NCI-H524 treated with DMSO at 0.1 percent for 48 hours (cell line): ENCODE data around the gene KCNQ1OT1.

Experiments used
- DNase-seq: peaks from one replicate; lab custom pipeline; 2025; lab: John Stamatoyannopoulos, UW

KCNQ1OT1 gene

DNA sequence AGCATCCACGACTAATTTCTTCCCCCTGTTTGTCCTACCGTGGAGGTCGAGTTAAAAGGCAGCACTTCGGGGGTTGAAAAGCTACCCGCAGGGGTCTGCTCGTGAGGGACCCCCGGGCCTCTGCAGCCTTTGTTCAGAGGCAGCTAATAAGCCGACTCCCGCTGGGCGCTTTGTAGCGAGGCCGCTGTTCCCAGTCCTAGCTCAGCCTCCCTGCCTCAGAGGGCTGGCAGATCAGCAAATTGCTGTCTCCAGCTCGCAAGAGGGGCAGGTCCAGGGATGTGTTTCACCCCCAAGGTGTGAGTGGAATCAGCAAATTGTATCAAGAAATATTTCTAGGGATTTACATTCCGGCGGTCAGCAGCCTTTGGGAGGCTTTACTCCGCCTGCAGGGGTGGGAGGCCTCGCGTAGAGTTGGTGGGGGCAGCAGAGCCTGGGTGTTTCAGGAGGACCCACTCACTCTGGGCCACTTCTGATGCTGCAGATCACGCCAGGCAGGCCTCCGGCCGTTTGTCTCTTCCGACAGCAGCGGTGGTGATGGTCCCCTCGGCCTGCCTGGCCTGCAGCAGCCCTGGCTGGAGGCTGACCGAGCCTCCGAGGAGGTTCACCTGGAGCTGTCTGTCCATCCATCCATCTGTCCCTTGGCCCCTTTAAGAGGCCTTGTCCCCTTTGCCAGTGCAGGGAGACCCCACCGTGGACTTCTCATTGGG, 21.6 kb upstream of the KCNQ1OT1 start:
- no peak for DNase-seq

DNA sequence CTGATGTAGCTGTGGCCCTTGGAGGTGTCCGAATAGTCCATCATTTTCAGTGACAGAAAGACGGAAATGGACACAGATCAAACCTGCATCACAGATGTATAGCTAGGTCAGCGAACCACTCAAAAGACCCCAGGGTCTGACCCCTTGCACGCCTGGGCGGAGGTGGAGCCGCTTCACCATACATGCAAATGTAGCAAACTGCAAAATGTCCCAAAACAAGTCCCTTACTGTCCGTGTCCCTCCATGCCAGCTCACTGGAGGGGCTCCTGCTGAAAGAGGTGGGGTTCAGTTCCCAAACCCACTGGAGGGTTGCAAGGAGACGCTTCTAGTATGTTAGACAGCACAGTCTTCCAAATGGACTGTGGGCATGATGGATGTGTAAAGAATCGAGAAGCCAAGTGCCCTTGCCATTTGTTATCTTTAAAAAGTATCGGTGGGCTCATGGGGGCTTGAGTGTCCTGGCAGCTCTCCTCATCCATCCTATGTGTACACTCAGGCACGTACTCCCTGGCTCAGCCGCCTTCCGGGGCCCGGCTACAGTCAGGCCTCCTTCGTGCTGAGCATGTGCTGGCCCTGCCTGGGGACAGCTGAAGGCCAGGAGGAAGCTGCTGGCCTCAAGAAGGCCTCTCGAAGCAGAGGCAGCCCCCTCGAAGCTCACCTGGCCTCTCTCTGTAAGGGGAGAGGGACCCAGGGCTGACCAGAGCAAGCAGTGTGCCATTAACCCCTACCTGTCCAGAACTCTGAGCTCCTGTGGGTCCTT, 20.2 kb upstream of the KCNQ1OT1 start:
- no peak for DNase-seq

GRCh38 chr11:2718817-2719438, 19.1 kb upstream of the KCNQ1OT1 start:
- DNase-seq: no peak

DNA sequence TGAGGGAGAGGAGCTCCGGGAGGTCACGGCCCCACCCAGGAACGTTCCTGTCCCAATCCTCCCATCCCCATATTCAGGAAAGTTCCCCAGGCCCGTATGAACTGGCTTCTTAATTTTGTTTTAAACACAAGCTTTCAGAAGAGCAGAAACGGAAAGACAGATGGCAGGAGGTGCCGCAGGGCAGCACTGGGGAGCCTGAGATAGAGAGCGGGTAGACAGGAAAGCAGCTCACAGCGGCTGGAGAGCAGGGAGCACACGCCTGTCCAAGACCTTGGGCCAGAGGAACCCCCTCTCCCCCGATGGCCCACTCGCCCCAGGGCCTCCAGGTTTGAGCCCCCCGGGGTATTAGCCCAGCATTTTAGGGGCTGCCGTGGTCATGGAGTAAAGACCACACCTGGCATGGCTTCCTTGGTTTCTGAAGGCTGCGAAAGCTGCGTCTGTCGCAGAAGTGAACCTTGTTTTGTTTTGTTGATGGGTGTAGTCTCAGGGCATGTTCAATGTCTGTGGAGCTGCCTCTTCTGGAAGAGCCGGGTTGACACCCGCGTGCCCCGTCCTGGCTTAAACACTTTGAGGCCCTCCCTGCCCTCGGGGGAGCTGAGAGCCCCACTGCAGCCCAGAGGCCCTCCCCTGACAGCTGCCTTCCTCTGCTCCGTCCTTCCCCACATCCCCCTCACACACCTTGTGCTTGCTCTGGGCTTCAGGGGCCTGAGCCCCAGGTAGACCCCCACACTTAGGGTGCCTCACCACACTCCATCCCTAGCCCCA, 17.9 kb upstream of the KCNQ1OT1 start:
- no peak for DNase-seq

DNA sequence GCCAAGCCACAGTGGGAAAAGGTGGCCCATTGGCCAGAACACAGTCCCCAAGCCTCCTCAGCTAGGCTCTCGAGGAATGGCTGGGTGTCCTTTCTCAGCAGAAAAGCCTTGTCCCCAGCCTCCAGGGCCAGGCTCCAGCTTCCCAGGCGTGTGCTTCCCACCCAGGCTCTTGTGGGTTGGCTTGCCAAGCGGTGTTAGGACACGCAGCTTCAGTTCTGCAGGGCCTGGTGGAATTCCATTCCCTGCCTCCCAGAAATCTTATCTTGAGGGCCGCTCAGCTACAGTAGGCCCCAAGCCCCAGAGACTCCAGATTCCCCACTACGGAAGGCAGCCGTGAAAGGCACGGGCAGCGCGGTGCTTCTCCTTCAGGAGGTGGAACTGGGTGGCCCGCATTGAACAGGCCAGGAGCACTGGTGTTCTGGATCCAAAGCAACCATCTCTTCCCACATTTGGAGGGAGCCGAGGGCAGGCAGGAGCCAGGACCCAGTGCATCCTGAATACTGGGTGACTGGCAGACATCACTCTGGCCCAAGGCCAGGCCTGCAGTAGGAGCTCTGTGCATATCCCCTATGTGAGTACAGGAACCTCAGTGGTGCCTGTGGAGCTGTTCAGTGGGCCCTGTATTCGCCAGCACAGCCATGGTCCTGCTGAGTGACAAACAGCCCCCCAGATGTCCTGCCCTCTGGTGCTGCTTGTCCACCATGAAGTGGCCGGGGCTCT, 16.7 kb upstream of the KCNQ1OT1 start:
- no peak for DNase-seq

GRCh38 chr11:2715716-2716350, 16.0 kb upstream of the KCNQ1OT1 start:
- DNase-seq: no peak

GRCh38 chr11:2714871-2715270, 15.1 kb upstream of the KCNQ1OT1 start:
- DNase-seq: no peak

GRCh38 chr11:2714463-2714800, 14.6 kb upstream of the KCNQ1OT1 start:
- no peak for DNase-seq

- no peak for DNase-seq
These were observed 14.1 kb upstream of the KCNQ1OT1 start for GRCh38 chr11:2713661-2714462.

GRCh38 chr11:2713094-2713493, 13.3 kb upstream of the KCNQ1OT1 start:
- DNase-seq: no peak

GRCh38 chr11:2711161-2711560, 11.4 kb upstream of the KCNQ1OT1 start:
- DNase-seq: no peak

- no peak for DNase-seq
These were observed 9.6 kb upstream of the KCNQ1OT1 start for GRCh38 chr11:2709429-2709828.

- DNase-seq: no peak
These were observed 9.0 kb upstream of the KCNQ1OT1 start for GRCh38 chr11:2708757-2709281.

DNA sequence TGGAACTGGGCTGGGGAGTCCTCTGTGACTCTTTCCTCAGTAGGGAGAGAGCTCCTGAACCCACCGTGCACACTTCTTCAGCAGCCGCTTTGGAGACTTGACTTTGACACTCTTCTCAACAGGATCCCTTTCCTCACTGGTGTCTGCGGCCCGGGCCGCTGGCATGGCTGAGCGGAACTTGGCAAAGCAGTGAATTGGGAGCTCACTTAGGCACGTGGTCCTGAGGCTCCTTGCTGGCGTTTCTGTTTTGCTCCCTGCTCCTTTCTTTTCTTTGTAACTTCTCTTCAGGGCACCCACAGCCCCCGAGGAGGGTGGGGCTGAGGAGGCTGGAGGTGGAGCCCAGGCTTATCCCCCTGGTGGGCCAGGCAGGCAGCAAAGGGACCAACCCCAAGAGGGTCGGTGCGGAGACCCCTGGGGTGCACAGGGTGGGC, 8.4 kb upstream of the KCNQ1OT1 start:
- no peak for DNase-seq

DNA sequence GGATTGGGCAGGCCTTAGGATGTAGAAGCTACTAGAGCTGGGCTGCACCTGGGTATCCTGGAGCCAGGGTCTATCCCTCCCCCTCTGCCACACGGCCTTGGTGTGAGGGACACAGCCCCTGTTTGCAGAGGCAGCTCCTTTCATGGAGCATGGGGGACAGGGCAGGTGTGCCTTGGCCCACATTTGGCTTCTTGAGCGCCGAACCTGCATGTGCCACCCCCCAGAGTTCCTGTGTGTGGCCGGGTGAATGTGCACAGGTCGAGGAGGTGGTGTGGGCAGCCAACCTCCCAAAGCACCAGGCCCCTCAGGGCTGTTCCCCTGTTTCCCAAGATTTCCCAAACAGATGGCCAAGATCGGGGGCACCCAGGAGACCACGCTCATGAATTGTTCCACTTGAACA, 7.9 kb upstream of the KCNQ1OT1 start:
- no peak for DNase-seq

DNA sequence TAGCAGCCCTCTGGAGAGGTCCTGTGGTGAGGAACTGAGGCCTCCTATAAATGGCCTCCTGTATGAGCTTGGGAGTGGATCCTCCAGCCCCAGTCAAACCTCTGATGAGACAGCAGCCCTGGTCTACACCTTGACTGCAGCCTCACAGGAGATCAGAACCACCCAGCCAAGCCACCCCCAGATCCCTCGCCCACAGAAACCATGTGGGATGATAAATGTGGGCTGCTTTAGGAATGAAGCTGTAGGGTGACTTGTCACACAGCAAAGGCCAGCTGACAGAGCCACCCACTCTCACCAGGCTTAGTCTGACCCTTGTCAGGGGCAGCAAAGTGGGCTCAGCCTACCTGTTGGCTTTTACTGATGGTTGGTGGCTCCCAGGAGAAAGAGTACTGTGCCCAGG, 6.5 kb upstream of the KCNQ1OT1 start:
- DNase-seq: no peak

- DNase-seq: no peak
These were observed 5.3 kb upstream of the KCNQ1OT1 start for GRCh38 chr11:2704896-2705606.

GRCh38 chr11:2704356-2704755, 4.6 kb upstream of the KCNQ1OT1 start:
- no peak for DNase-seq

DNA sequence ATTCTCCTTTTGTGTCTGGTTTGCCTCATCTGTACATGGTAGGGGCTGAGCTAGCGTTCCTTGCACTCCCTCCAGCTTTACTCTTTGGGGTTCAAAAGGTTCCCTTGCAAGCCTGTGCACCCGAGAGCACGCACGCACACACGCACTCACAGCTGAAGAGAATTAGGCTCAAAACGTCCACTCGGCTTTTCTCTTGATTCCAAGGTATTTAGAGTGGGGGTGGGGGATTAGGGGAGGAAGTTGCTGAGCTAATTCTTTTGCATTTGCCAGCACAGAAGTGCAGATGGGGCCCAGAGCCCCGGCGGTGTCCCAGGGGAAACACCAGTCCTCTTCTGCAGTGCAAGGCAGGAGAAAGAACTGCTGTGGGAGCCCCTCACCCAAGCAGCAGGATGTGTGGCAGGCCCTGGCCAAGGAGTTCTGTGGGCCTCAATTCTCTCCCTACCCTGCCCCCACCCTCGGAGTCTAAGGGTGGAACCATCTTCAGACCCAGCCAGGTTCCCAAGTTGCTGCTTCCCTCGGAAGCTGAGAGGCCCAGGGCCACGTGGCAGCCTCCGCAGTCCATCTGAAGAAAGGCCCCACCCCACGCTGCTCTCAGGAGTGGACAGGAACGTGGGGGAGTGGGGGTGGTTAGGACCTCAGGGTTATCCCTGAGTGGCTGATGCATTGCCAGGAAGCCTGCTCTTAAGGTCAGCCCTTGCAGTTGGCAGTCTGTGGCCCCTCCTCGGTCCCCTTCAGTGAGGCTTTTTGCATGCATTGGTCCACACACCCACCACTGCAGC, 3.8 kb upstream of the KCNQ1OT1 start:
- peak; percentile 42 for DNase-seq
